BLaER1 treated with 17β-estradiol and CSF1 and Interleukin-3, amounts not matched to agents 10 nM and 100 nM (cell line): Measurements from ENCODE around the gene RETREG1.
"Not testable (repeated sequence)": the region's sequence is repeated elsewhere in the genome, so short reads cannot be mapped to it uniquely, and the experiment has no call there.

ENCODE experiments used
- H3K27ac ChIP-seq, 11 experiments: shearing (Covaris generic); formaldehyde crosslinking; 2 replicates each; pipeline ENCODE4 v1.8.1; 2022
- H3K27me3 ChIP-seq, 11 experiments: shearing (Covaris generic); formaldehyde crosslinking; 2 replicates each; pipeline ENCODE4 v1.8.1; 2022
- H3K36me3 ChIP-seq, 11 experiments: shearing (Covaris generic); formaldehyde crosslinking; 2 replicates each; pipeline ENCODE4 v1.8.1; 2022
- H3K4me1 ChIP-seq, 10 experiments: shearing (Covaris generic); formaldehyde crosslinking; 2 replicates each; pipeline ENCODE4 v1.8.1; 2022
- H3K4me2 ChIP-seq, 11 experiments: shearing (Covaris generic); formaldehyde crosslinking; 2 replicates each; pipeline ENCODE4 v1.8.1; 2022
- H3K4me3 ChIP-seq, 10 experiments: shearing (Covaris generic); formaldehyde crosslinking; 2 replicates each; pipeline ENCODE4 v1.8.1; 2022
- H3K9ac ChIP-seq, 11 experiments: shearing (Covaris generic); formaldehyde crosslinking; 2 replicates each; pipeline ENCODE4 v1.8.1; 2022
- H3K9me3 ChIP-seq, 11 experiments: shearing (Covaris generic); formaldehyde crosslinking; replicated peaks in 1 of 11; 2 replicates each; pipeline ENCODE4 v1.8.1; 2022
- H4K20me1 ChIP-seq, 11 experiments: shearing (Covaris generic); formaldehyde crosslinking; 2 replicates each; pipeline ENCODE4 v1.8.1; 2022
- Cebpa-rat ChIP-seq, 11 experiments: shearing (Covaris generic); IDR thresholded peaks; 2 replicates each; pipeline ENCODE4 v1.8.1; 2022

Gene RETREG1

GRCh38 chr5:16542236-16542635 is 74.6 kb downstream of the RETREG1 start:
- H3K9me3 ChIP-seq, result peaks cover 0 to 8% (median 0%) of the 10 kb centered on the region in 11 experiments; a peak in 2 of 22 replicates
- no peak for TF ChIP-seq Cebpa-rat (IDR thresholded peaks at IDR 0.05)
- peak overlapping the region in 6 of 11 experiments; percentile 15 to 43 (median 36); a peak in 10 of 22 replicates for H3K4me2 ChIP-seq
- H4K20me1 ChIP-seq, result peaks cover 0 to 5% (median 0%) of the 10 kb centered on the region in 11 experiments; a peak in 1 of 22 replicates
- no peak overlapping the region for H3K9ac ChIP-seq
- H3K27ac ChIP-seq, result no peak overlapping the region
- peaks cover 0 to 21% (median 10%) of the 10 kb centered on the region in 10 experiments; a peak in 11 of 20 replicates for H3K4me1 ChIP-seq
- H3K27me3 ChIP-seq, result no peaks in the 10 kb centered on the region
- H3K36me3 ChIP-seq, result peaks cover 0 to 14% (median 0%) of the 10 kb centered on the region in 11 experiments; a peak in 4 of 22 replicates
- H3K4me3 ChIP-seq, result no peak overlapping the region

- not testable (repeated sequence) for H3K27ac ChIP-seq, H3K4me3 ChIP-seq, H3K9ac ChIP-seq, H3K27me3 ChIP-seq, H4K20me1 ChIP-seq
- peaks cover 0 to 19% (median 0%) of the 10 kb centered on the region in 11 experiments; a peak in 5 of 22 replicates for H3K36me3 ChIP-seq
- peaks cover 0 to 21% (median 10%) of the 10 kb centered on the region in 10 experiments; a peak in 11 of 20 replicates for H3K4me1 ChIP-seq
- H3K9me3 ChIP-seq, result peaks cover 0 to 13% (median 0%) of the 10 kb centered on the region in 11 experiments; a peak in 2 of 22 replicates
- peak overlapping the region in 6 of 11 experiments; percentile 15 to 43 (median 36); a peak in 8 of 22 replicates for H3K4me2 ChIP-seq
These were observed 75.2 kb downstream of the RETREG1 start for GRCh38 chr5:16541592-16541991.

GRCh38 chr5:16540421-16540820 is 76.4 kb downstream of the RETREG1 start:
- no peaks in the 10 kb centered on the region for H3K27me3 ChIP-seq
- peaks cover 0 to 18% (median 0%) of the 10 kb centered on the region in 11 experiments; a peak in 1 of 22 replicates for H4K20me1 ChIP-seq
- H3K9ac ChIP-seq, result no peak overlapping the region
- H3K36me3 ChIP-seq, result peaks cover 0 to 29% (median under 1%) of the 10 kb centered on the region in 11 experiments; a peak in 9 of 22 replicates
- peaks cover 0 to 21% (median 10%) of the 10 kb centered on the region in 10 experiments; a peak in 11 of 20 replicates for H3K4me1 ChIP-seq
- no peak overlapping the region for H3K4me3 ChIP-seq
- no peak overlapping the region for H3K27ac ChIP-seq
- H3K9me3 ChIP-seq, result peaks cover 0 to 16% (median 0%) of the 10 kb centered on the region in 11 experiments; a peak in 2 of 22 replicates
- TF ChIP-seq Cebpa-rat (IDR thresholded peaks at IDR 0.05), result no peak
- H3K4me2 ChIP-seq, result peak overlapping the region in 2 of 11 experiments; percentile 12 to 34; a peak in 5 of 22 replicates

- H3K4me3 ChIP-seq, result no peak overlapping the region
- H3K9ac ChIP-seq, result no peak overlapping the region
- no peak overlapping the region for H3K27ac ChIP-seq
- H4K20me1 ChIP-seq, result peaks cover 0 to 18% (median 0%) of the 10 kb centered on the region in 11 experiments; a peak in 2 of 22 replicates
- H3K4me1 ChIP-seq, result peaks cover 0 to 21% (median 10%) of the 10 kb centered on the region in 10 experiments; a peak in 11 of 20 replicates
- no peak overlapping the region for H3K4me2 ChIP-seq
- no peaks in the 10 kb centered on the region for H3K27me3 ChIP-seq
- no peak for TF ChIP-seq Cebpa-rat (IDR thresholded peaks at IDR 0.05)
- peaks cover 0 to 20% (median 0%) of the 10 kb centered on the region in 11 experiments; a peak in 2 of 22 replicates for H3K9me3 ChIP-seq
- peaks cover 0 to 39% (median 4%) of the 10 kb centered on the region in 11 experiments; a peak in 11 of 22 replicates for H3K36me3 ChIP-seq
These were observed 77.6 kb downstream of the RETREG1 start for GRCh38 chr5:16539169-16539666.

GRCh38 chr5:16538006-16538405 is 78.8 kb downstream of the RETREG1 start:
- Histone ChIP-seq H3K27me3 (no peaks in the 10 kb centered on the region), H4K20me1 (peaks cover 0 to 18% (median 0%) of the 10 kb centered on the region in 11 experiments; a peak in 2 of 22 replicates), H3K9me3 (peaks cover 0 to 20% (median 0%) of the 10 kb centered on the region in 11 experiments; a peak in 2 of 22 replicates), H3K4me2 (no peak overlapping the region), H3K4me3 (no peak overlapping the region), H3K4me1 (peaks cover 0 to 21% (median 9%) of the 10 kb centered on the region in 10 experiments; a peak in 11 of 20 replicates), H3K9ac (no peak overlapping the region), H3K27ac (no peak overlapping the region), H3K36me3 (peaks cover 0 to 40% (median 4%) of the 10 kb centered on the region in 11 experiments; a peak in 10 of 22 replicates)
- no peak for TF ChIP-seq Cebpa-rat (IDR thresholded peaks at IDR 0.05)

- TF ChIP-seq Cebpa-rat (IDR thresholded peaks at IDR 0.05), result no peak
- Histone ChIP-seq H3K4me2 (no peak overlapping the region), H3K27ac (no peak overlapping the region)
These were observed 80.0 kb downstream of the RETREG1 start for GRCh38 chr5:16536818-16537217.

GRCh38 chr5:16536246-16536645 is 80.6 kb downstream of the RETREG1 start:
- H3K27ac ChIP-seq, result no peak overlapping the region
- no peaks in the 10 kb centered on the region for H3K27me3 ChIP-seq
- H3K4me1 ChIP-seq, result peaks cover 0 to 7% (median under 1%) of the 10 kb centered on the region in 10 experiments; a peak in 7 of 20 replicates
- 0 out of 22 replicates have a peak, but pooled peaks cover 0 to 16% (median 0%) of the 10 kb centered on the region in 11 experiments for H3K9me3 ChIP-seq
- no peak for TF ChIP-seq Cebpa-rat (IDR thresholded peaks at IDR 0.05)
- peaks cover 0 to 40% (median 4%) of the 10 kb centered on the region in 11 experiments; a peak in 10 of 22 replicates for H3K36me3 ChIP-seq
- H3K9ac ChIP-seq, result no peak overlapping the region
- no peak overlapping the region for H3K4me3 ChIP-seq
- no peak overlapping the region for H3K4me2 ChIP-seq
- peaks cover 0 to 24% (median 0%) of the 10 kb centered on the region in 11 experiments; a peak in 2 of 22 replicates for H4K20me1 ChIP-seq

More at GRCh38 chr5:16536818-16537217, 80.0 kb downstream of the RETREG1 start:
- Histone ChIP-seq H3K27me3 (no peaks in the 10 kb centered on the region), H4K20me1 (peaks cover 0 to 19% (median 0%) of the 10 kb centered on the region in 11 experiments; a peak in 2 of 22 replicates), H3K4me3 (no peak overlapping the region), H3K9ac (no peak overlapping the region), H3K4me1 (peaks cover 0 to 12% (median 5%) of the 10 kb centered on the region in 10 experiments; a peak in 10 of 20 replicates), H3K9me3 (peaks cover 0 to 20% (median 0%) of the 10 kb centered on the region in 11 experiments; a peak in 1 of 22 replicates), H3K36me3 (peaks cover 0 to 40% (median 4%) of the 10 kb centered on the region in 11 experiments; a peak in 10 of 22 replicates)

GRCh38 chr5:16534280-16534679 is 82.5 kb downstream of the RETREG1 start:
- H3K4me2 ChIP-seq, result no peak overlapping the region
- H3K4me3 ChIP-seq, result no peak overlapping the region
- no peak overlapping the region for H3K9ac ChIP-seq
- 0 out of 22 replicates have a peak, but pooled peaks cover 0 to 11% (median 0%) of the 10 kb centered on the region in 11 experiments for H3K9me3 ChIP-seq
- H4K20me1 ChIP-seq, result peaks cover 0 to 22% (median 0%) of the 10 kb centered on the region in 11 experiments; a peak in 2 of 22 replicates
- H3K4me1 ChIP-seq, result peaks cover 0 to 5% (median 0%) of the 10 kb centered on the region in 10 experiments; a peak in 2 of 20 replicates
- TF ChIP-seq Cebpa-rat (IDR thresholded peaks at IDR 0.05), result no peak
- H3K36me3 ChIP-seq, result peaks cover 0 to 38% (median 4%) of the 10 kb centered on the region in 11 experiments; a peak in 10 of 22 replicates
- no peak overlapping the region for H3K27ac ChIP-seq
- no peaks in the 10 kb centered on the region for H3K27me3 ChIP-seq
